Uterus (tissue), 2 donors: Measurements from ENCODE around the gene PEA15.

ENCODE experiments used
- POLR2A ChIP-seq, 2 donors: fragments of 450-650 bp; IDR thresholded peaks; one replicate each; pipeline ENCODE4 v1.6.1; 2016; ENCODE audit warnings: antibody characterized with exemption in 2 of 2, mild to moderate bottlenecking in 1 of 2, moderate library complexity in 1 of 2
- TF ChIP-seq, protein P1 (sequence below), 4 experiments: fragments of 200-600 bp in 2 of 4; fragments of 450-650 bp in 2 of 4; sonication (generic) in 2 of 4; IDR thresholded peaks; one replicate each; pipeline ENCODE4 v1.5.1; 2016 to 2019; ENCODE audit warnings: antibody characterized with exemption in 4 of 4, mild to moderate bottlenecking in 2 of 4, moderate library complexity in 1 of 4

DNA sequence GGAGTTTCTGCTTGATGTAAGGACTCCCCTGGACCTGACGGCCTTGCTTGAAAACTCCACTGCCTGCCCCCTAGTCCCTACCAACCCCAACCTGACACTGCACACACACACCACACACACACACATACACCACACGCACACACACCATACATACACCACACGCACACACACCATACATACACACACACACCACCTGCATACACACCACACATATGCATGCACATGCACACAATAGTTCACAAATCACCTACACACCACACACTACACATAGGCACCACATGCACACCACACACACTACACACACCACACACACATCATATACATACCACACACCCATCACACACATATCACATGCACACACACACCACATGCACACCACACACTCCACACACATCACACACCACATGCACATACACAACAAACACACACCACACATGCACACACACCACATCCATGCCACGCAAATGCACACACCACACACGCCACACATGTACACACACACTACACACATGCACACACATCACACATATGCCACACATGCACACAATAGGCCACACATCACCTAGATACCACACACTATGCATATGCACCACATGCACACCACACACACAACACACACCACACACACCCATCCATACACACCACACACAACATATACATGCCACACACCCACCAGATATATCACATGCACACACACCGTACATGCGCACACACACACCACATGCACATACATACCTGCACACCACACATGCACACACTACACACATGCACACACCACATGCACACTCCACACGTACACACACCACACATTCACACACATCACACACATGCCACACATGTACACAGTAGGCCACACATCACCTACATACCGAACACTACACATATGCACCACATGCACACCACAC lies 11.1 kb upstream of the PEA15 start:
- TF ChIP-seq, protein P1, sequence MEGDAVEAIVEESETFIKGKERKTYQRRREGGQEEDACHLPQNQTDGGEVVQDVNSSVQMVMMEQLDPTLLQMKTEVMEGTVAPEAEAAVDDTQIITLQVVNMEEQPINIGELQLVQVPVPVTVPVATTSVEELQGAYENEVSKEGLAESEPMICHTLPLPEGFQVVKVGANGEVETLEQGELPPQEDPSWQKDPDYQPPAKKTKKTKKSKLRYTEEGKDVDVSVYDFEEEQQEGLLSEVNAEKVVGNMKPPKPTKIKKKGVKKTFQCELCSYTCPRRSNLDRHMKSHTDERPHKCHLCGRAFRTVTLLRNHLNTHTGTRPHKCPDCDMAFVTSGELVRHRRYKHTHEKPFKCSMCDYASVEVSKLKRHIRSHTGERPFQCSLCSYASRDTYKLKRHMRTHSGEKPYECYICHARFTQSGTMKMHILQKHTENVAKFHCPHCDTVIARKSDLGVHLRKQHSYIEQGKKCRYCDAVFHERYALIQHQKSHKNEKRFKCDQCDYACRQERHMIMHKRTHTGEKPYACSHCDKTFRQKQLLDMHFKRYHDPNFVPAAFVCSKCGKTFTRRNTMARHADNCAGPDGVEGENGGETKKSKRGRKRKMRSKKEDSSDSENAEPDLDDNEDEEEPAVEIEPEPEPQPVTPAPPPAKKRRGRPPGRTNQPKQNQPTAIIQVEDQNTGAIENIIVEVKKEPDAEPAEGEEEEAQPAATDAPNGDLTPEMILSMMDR (IDR thresholded peaks at IDR 0.05): no peak
- no peak for TF ChIP-seq POLR2A (IDR thresholded peaks at IDR 0.05)
